Rectal smooth muscle tissue (tissue), 1 donor: ENCODE data around the gene ASB12.
"Not testable (repeated sequence)": the region's sequence is repeated elsewhere in the genome, so short reads cannot be mapped to it uniquely, and the experiment has no call there.

Experiments
- H3K27ac ChIP-seq: one replicate; pipeline ENCODE4 v1.7.0; 2013; ENCODE audit warnings: low read depth, low read length, inconsistent platforms
- H3K27me3 ChIP-seq: one replicate; pipeline ENCODE4 v1.7.0; 2013; ENCODE audit warnings: low read length; ENCODE audit not compliant: control insufficient read depth, insufficient read depth
- H3K36me3 ChIP-seq: one replicate; pipeline ENCODE4 v1.7.0; 2013; ENCODE audit warnings: low read length; ENCODE audit not compliant: control insufficient read depth, insufficient read depth
- H3K4me1 ChIP-seq: one replicate; pipeline ENCODE4 v1.7.0; 2013; ENCODE audit warnings: low read length; ENCODE audit not compliant: control insufficient read depth, insufficient read depth
- H3K4me3 ChIP-seq: one replicate; pipeline ENCODE4 v1.7.0; 2013; ENCODE audit warnings: low read length
- H3K9ac ChIP-seq: one replicate; pipeline ENCODE4 v1.7.0; 2013; ENCODE audit warnings: low read length

The ASB12 gene, protein sequence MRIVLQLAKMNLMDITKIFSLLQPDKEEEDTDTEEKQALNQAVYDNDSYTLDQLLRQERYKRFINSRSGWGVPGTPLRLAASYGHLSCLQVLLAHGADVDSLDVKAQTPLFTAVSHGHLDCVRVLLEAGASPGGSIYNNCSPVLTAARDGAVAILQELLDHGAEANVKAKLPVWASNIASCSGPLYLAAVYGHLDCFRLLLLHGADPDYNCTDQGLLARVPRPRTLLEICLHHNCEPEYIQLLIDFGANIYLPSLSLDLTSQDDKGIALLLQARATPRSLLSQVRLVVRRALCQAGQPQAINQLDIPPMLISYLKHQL

DNA sequence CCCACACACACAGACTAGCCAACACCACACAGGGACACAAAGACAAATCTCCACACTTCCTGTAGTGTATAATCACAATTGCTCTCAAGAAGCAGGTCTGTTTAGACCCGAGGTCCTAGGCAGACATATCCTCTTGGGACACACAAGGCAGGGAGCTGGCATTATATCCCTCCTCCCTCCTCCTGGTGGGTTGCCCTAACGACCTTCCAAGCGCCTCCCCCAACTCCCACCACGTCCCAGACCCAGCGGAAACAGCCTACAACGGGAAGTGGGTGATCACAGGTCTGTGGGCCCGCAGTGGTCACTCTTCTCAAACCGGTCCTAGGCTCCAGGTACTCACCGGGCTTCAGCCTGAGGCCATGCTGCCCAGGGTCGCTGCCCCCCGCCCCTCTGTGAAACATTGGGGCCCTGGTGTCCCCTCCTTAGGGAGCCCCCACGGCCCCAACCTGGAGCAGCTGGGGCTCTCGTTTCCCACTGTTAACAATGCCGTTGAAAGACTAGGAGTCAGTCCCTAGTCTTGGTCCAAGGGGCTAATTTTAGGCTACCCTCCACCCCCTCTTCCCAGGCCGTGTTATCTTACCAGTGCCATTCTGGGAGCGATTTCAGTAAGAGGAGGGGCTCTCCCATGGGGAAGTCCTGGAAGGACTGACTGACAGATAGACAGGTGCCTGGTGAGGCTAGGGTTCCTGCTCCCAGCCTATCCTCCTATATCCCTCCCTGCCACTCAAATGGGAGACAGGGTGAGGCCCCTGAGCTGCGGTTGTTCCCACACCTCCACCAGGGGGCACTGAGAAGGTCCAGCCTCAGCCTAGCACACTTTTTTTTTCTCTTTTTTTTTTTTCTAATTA is at the start of gene ASB12:
TSS of gene ASB12 (minus strand) at position 485 of the 848 bp plus-strand sequence. CDS start 4,957 bp downstream, outside the sequence.
- Histone ChIP-seq H3K9ac (no peak within 1 kb of the TSS), H3K36me3 (no peaks in the 10 kb centered on the region), H3K4me3 (no peak within 1 kb of the TSS), H3K27ac (no peak within 1 kb of the TSS), H3K4me1 (no peaks in the 10 kb centered on the region), H3K27me3 (no peaks in the 10 kb centered on the region)

DNA sequence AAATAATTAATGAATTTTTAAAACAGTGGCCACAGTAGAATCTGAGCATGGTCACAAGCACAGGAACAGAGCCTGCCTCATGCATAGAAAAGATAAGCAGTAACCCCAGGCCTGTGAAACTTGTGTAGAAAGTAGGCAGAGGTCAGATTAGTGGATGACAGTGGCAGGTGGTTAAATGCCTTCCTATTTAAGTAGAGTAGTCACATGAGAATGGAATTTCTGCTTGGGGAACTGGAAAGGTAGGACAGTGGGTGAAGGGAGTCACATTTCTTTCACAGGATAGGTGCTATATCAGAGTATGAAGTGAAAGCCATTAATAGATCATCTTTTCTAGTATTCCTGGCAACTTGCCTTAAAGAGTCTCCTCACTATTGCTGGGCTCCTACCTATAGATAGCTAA is 34.9 kb upstream of the ASB12 start:
- Histone ChIP-seq H3K4me1 (no peaks in the 10 kb centered on the region), H3K36me3 (no peaks in the 10 kb centered on the region), H3K27ac (no peak overlapping the region), H3K4me3 (no peak overlapping the region), H3K9ac (no peak overlapping the region), H3K27me3 (no peaks in the 10 kb centered on the region)

GRCh38 chrX:64229154-64229553 is 1.3 kb downstream of the ASB12 start:
- H3K9ac ChIP-seq = no peak overlapping the region
- H3K4me1 ChIP-seq = no peaks in the 10 kb centered on the region
- H3K4me3 ChIP-seq = no peak overlapping the region
- H3K36me3 ChIP-seq = no peaks in the 10 kb centered on the region
- H3K27me3 ChIP-seq = no peaks in the 10 kb centered on the region
- no peak overlapping the region for H3K27ac ChIP-seq

DNA sequence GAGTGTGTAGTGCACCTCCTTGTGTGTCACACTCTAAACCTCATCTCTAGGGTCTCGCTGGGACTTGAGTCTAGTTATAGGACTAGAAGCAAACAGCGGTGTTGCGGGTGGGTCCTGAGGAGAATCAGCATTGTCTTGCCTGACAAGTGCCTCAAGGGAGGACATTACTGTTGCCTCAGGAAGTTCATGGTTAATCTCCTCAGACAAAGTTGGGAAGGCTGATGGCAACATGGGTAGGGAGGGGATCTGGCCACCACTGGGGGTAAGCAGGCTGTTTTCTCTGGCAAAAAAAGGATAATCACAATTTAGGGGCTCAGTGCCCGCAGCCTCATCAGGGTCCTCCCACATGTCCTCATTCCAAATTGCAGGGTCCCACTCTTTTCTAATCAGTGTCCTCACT is 12.4 kb downstream of the ASB12 start:
- Histone ChIP-seq H3K9ac (no peak overlapping the region), H3K36me3 (no peaks in the 10 kb centered on the region), H3K4me3 (no peak overlapping the region)

GRCh38 chrX:64213989-64214388 is 16.4 kb downstream of the ASB12 start:
- not testable (repeated sequence) for H3K4me3 ChIP-seq, H3K4me1 ChIP-seq, H3K27me3 ChIP-seq, H3K36me3 ChIP-seq, H3K27ac ChIP-seq, H3K9ac ChIP-seq

More for the DNA sequence above, 12.4 kb downstream of the ASB12 start:
- no peaks in the 10 kb centered on the region for H3K27me3 ChIP-seq
- no peak overlapping the region for H3K27ac ChIP-seq
- H3K4me1 ChIP-seq = no peaks in the 10 kb centered on the region

GRCh38 chrX:64206556-64207162 is 23.7 kb downstream of the ASB12 start:
- H3K27me3 ChIP-seq = no peaks in the 10 kb centered on the region
- peak overlapping the region; percentile 89 for H3K27ac ChIP-seq
- peaks cover 12% of the 10 kb centered on the region for H3K4me1 ChIP-seq
- no peaks in the 10 kb centered on the region for H3K36me3 ChIP-seq
- peak overlapping the region; percentile 76 for H3K4me3 ChIP-seq
- H3K9ac ChIP-seq = peak overlapping the region; percentile 51

DNA sequence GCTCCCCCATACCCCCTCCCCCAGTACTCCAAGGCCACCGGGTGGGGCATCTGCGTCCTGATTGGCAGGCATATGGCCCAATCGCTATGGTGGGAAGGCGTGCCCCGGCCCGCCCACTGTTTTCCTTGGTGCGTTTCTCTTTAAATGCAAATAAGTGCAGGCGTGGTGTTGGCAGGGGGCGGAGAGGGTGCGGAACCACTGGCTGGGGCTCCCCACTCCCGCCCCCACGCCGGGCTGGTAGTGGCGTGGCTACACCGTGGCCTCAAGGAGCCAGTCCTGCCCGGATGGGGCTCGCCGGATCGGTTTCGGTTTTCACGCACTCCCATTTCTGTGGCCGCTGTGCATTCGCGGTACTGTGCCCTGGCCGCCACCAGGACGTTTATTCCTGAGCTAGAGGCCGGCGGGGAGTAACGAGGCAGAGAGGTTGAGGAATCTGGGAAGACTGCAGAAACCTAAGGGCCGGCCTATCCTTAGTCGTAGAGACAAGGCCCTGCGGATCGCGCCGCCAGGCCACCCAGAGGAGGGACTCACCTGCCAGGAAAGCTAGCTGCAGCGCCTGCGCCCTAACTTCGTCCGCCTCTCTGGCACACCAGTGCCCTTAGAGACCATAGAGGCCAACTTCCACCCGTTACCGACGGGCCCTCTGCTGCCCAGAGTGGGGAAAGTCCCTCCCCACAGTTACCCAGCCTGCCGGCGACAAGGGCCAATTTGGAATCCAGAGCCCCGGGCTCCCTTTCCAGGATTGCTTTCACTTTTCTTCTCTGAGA is 24.5 kb downstream of the ASB12 start:
- H3K4me3 ChIP-seq = peak overlapping the region; percentile 77
- peaks cover 12% of the 10 kb centered on the region for H3K4me1 ChIP-seq
- H3K36me3 ChIP-seq = no peaks in the 10 kb centered on the region
- H3K27me3 ChIP-seq = peaks cover under 1% of the 10 kb centered on the region
- H3K27ac ChIP-seq = peak overlapping the region; percentile 89
- H3K9ac ChIP-seq = peak overlapping the region; percentile 63

DNA sequence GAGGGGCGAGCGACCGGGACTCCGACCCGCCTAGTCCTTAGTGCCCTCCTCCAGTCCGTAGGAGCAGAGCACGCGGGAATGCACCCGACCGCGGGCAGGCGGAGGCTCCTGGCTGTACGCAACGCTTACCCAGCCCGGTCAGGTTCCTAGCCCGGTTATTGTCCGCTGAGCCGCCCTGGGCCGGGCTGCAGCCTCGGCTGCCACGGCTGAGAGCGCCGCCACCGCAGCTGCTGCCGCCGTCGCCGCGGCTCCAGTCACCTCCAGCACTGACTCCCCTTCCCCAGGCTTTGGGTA is 25.0 kb downstream of the ASB12 start, which contains the start of gene AMER1:
TSS of gene AMER1 (minus strand) at position 268 of the 294 bp plus-strand sequence. CDS start 12,422 bp downstream, outside the sequence.
- peak within 1 kb of the TSS; percentile 63 for H3K9ac ChIP-seq
- H3K36me3 ChIP-seq = no peaks in the 10 kb centered on the region
- peak within 1 kb of the TSS; percentile 89 for H3K27ac ChIP-seq
- H3K4me1 ChIP-seq = peaks cover 12% of the 10 kb centered on the region
- peak within 1 kb of the TSS; percentile 77 for H3K4me3 ChIP-seq
- peaks cover 3% of the 10 kb centered on the region for H3K27me3 ChIP-seq

- peak overlapping the region; percentile 63 for H3K9ac ChIP-seq
- no peaks in the 10 kb centered on the region for H3K36me3 ChIP-seq
- peak overlapping the region; percentile 89 for H3K27ac ChIP-seq
Observed at GRCh38 chrX:64204701-64205440, 25.5 kb downstream of the ASB12 start.

DNA sequence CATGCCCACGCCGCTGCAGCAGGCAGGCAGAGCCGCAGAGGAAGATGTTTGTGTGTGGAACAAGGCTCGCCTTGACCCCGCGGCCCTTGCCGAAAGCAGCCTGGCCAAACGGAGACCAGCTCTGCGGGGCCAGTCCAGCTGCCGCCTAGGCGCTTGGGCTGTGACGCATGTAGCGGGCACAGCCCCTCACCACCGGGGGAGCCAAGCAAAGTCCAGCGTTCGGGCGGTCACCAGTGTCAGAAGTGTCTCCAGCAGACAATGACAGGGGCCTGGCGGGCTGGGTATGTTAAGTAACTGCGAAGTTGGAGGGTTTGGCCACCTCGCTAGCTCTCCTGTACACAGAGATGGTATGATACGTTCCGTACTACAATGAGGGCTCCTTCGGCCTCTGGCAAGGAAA is 26.2 kb downstream of the ASB12 start:
- H3K4me1 ChIP-seq = peaks cover 12% of the 10 kb centered on the region
- H3K4me3 ChIP-seq = peak overlapping the region; percentile 77
- H3K9ac ChIP-seq = peak overlapping the region; percentile 19
- H3K27ac ChIP-seq = peak overlapping the region; percentile 89
- peaks cover 3% of the 10 kb centered on the region for H3K27me3 ChIP-seq
- H3K36me3 ChIP-seq = no peaks in the 10 kb centered on the region

More at GRCh38 chrX:64204701-64205440, 25.5 kb downstream of the ASB12 start:
- H3K27me3 ChIP-seq = peaks cover 3% of the 10 kb centered on the region
- peak overlapping the region; percentile 77 for H3K4me3 ChIP-seq
- H3K4me1 ChIP-seq = peaks cover 12% of the 10 kb centered on the region

GRCh38 chrX:64202808-64203325 is 27.5 kb downstream of the ASB12 start:
- Histone ChIP-seq H3K27ac (no peak overlapping the region), H3K9ac (no peak overlapping the region), H3K36me3 (no peaks in the 10 kb centered on the region), H3K4me3 (no peak overlapping the region), H3K4me1 (peaks cover 12% of the 10 kb centered on the region), H3K27me3 (peaks cover 3% of the 10 kb centered on the region)
